Activated naive CD8-positive, alpha-beta T cell (primary cell): ENCODE data around the gene EYA2.
"Not testable (repeated sequence)": the region's sequence is repeated elsewhere in the genome, so short reads cannot be mapped to it uniquely, and the experiment has no call there.

Experiments
- H3K27ac Mint-ChIP-seq: one replicate; pipeline ENCODE4 v1.8.0; 2021; ENCODE audit warnings: mixed read lengths
- H3K27me3 Mint-ChIP-seq: one replicate; pipeline ENCODE4 v1.8.0; 2021; ENCODE audit warnings: mixed read lengths
- H3K36me3 Mint-ChIP-seq: one replicate; pipeline ENCODE4 v1.8.0; 2021; ENCODE audit warnings: mixed read lengths
- H3K4me1 Mint-ChIP-seq: one replicate; pipeline ENCODE4 v1.8.0; 2021; ENCODE audit warnings: low read depth, mixed read lengths
- H3K4me3 Mint-ChIP-seq: one replicate; pipeline ENCODE4 v1.8.0; 2021; ENCODE audit warnings: mild to moderate bottlenecking, mixed read lengths
- H3K9me3 Mint-ChIP-seq: one replicate; pipeline ENCODE4 v1.8.0; 2021; ENCODE audit warnings: low read depth, mixed read lengths

The EYA2 gene

DNA sequence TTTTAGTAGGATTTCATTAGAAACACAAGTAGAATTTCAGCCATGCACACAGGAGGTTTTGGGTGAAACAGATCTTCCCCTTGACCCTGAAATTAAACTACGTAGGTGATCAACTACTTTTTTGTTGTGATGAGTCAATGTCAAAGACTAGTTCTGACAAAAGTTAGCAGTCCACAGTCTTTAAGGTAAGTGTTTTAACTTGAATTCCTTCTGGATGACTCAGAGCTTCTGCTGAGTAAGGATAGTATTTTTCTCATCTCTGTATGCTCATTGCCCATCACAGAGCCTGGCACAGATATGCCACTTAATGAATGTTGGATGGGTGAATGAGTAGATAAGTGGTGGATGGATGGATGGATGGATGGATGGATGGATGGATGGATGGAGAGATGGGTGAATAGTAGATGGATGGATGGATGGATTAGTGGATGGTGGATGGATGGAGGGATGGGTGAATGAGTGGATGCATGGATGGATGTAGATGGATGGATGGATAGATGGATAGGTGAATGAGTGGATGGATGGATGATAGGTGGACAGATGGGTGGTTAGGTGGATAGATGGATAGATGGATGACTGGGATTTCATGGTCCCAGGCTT is 296.5 kb downstream of the EYA2 start:
- H3K4me3 Mint-ChIP-seq = no peak overlapping the region
- H3K27ac Mint-ChIP-seq = no peak overlapping the region
- H3K9me3 Mint-ChIP-seq = no peaks in the 10 kb centered on the region
- peaks cover 9% of the 10 kb centered on the region for H3K4me1 Mint-ChIP-seq
- peaks cover 9% of the 10 kb centered on the region for H3K27me3 Mint-ChIP-seq
- no peaks in the 10 kb centered on the region for H3K36me3 Mint-ChIP-seq

DNA sequence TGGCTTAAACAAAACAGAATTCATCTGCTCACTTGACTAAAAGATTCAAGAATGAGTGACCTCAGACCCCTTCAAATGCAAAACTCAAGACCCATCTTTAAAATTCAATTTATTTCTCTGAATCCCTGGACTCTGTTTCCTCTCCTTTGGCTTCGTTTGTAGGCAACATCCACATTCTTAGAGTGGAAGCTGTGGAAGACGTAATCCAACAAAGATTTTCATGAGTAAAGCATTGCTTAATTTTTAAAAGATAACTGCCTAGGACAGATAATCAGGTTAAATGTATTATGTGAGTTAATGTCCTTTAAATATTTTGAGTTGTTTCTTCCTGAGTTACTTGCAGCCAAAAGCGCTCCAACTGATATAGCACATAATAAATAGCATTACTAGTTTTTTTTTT is 297.3 kb downstream of the EYA2 start:
- no peak overlapping the region for H3K27ac Mint-ChIP-seq
- H3K4me1 Mint-ChIP-seq = peaks cover 9% of the 10 kb centered on the region
- no peaks in the 10 kb centered on the region for H3K36me3 Mint-ChIP-seq
- H3K27me3 Mint-ChIP-seq = peaks cover 9% of the 10 kb centered on the region
- H3K9me3 Mint-ChIP-seq = no peaks in the 10 kb centered on the region
- H3K4me3 Mint-ChIP-seq = no peak overlapping the region

DNA sequence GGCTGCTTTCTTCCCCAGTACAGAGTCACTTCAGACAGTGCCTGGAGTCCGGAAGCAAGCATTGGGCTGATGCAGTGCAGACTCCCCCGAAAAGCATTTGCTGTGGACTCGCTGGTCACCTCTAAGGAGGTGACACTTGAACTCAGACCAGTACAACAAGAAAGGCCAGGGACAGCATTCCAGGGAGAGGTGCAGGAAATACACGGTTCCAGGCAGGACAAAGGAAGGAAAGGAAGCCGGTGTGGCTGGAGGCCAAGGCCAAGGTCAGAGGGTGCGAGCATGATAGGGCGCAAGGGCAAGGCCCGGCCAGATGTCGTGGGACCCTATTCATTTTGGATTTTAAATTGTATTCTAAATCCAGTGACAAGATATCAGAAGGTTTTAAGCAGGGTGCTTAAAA is 300.9 kb downstream of the EYA2 start:
- Mint-ChIP-seq H3K27me3 (no peaks in the 10 kb centered on the region), H3K4me3 (no peak overlapping the region), H3K27ac (no peak overlapping the region), H3K4me1 (no peaks in the 10 kb centered on the region), H3K9me3 (no peaks in the 10 kb centered on the region), H3K36me3 (no peaks in the 10 kb centered on the region)

DNA sequence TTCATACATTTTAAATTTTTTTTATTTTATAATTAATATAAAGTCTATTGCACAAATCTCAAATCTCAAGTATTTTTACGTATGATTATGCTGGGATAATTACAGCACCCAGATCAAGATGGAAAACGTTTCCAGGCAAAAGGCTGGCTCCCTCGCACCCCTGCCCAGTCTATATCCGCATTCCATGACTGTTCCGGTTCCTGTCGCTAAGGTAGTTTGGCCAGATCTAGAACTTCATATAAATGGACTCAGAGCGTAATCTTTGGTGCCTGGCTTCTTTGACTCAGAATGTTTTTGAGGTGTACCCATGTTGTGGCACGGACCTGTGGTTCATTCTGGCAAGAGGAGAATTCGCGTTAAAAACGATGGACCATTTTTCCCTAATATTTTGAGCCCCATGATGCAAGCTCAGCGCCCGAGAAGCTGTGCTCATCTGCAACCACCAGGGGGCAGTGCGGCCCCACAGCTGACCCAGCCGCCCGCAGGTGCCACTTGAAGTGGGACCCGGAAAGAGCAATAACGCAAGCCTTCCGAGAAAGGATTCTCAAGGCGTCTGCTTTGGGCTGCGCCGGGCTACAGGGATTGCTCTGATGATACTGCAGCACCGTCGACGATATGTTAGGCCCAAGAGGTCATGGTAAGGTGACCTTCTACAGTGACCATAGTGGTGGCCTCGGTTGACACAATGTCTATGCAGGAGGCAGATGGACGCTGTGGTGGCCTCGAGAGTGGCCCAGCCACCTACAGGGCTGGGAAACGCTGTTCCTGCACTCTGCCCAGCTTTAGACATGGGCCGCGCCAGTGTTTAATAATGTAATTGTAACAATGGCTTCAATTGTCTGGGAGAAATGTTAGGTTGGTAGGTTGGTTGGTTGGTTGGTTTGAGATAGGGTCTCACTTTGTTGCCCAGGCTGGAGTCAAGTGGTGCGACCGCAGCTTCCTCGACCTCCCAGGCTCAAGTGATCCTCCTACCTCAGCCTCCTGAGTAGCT is 301.7 kb downstream of the EYA2 start:
- Mint-ChIP-seq H3K27me3 (no peaks in the 10 kb centered on the region), H3K36me3 (no peaks in the 10 kb centered on the region), H3K9me3 (no peaks in the 10 kb centered on the region), H3K4me3 (no peak overlapping the region), H3K4me1 (no peaks in the 10 kb centered on the region), H3K27ac (no peak overlapping the region)

DNA sequence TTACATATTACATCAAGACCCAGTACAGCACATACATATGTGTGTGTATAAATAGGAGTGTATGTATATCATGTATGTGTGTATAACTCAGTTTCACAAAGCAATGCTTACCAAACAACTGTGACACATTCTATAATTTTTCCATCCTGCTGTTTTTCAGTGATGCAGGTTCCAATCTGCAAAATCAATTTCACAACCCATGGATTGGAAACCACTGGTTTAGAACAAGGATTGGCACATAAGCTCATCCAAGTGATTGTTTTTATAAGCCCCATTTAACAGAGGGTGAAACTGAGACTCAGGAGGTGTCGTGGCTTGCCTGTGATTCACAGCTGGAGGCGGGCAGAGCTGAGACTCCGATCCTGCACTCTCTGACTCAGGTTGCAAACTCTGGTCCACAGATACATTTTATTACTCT is 303.6 kb downstream of the EYA2 start:
- H3K27me3 Mint-ChIP-seq = no peaks in the 10 kb centered on the region
- H3K27ac Mint-ChIP-seq = no peak overlapping the region
- H3K36me3 Mint-ChIP-seq = no peaks in the 10 kb centered on the region
- no peak overlapping the region for H3K4me3 Mint-ChIP-seq
- H3K9me3 Mint-ChIP-seq = no peaks in the 10 kb centered on the region
- H3K4me1 Mint-ChIP-seq = no peaks in the 10 kb centered on the region

DNA sequence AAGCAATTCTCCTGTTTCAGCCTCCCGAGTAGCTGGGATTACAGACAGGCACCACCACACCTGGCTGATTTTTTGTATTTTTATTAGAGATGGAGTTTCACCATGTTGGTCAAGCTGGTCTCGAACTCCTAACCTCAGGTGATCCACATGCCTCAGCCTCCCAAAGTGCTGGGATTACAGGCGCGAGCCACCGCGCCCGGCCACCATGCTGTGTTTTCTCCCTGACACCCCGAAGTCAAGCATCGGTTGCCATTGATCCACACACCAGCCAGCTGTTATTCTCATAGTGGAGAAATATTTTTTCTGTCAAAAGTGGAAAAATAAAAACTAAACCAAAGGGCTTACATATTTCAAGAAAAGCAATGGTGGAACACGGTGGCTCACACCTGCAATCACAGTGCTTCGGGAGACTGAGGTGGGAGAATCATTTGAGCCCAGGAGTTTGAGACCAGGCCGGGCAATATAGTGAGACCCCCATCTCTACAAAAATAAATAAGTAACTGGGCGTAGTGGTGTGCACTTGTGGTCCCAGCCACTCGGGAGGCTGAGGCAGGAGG is 304.4 kb downstream of the EYA2 start:
- no peak overlapping the region for H3K4me3 Mint-ChIP-seq
- H3K9me3 Mint-ChIP-seq = no peaks in the 10 kb centered on the region
- no peaks in the 10 kb centered on the region for H3K4me1 Mint-ChIP-seq
- no peaks in the 10 kb centered on the region for H3K27me3 Mint-ChIP-seq
- H3K27ac Mint-ChIP-seq = no peak overlapping the region
- no peaks in the 10 kb centered on the region for H3K36me3 Mint-ChIP-seq

DNA sequence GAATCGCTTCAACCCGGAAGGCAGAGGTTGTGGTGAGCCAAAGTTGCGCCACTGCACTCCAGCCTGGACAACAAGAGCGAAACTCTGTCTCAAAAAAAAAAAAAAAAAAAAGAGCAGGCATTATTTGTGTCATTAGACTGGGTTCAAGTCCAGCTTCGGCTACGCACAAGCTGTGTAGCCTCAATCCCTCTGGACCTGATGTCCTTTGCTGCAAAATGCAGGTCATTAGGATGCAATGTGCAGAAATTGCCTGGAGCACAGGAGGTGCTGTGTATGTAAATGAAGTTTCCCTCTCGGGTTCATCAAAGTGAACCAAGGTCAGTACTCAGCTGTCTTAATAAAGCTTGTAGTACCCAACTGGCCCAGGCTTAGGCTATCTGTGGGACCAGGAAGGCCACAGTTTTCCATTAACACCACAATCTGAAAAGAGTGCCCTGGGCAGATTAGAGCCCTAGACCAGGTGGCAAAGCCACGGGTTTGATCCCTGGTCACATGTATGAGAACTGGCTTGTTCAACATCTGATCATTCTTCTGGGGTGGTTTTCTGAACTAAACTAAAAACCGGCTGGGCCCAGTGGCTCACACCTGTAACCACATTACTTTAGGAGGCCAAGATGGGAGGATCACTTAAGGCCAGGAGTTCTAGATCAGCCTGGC is 306.6 kb downstream of the EYA2 start:
- no peak overlapping the region for H3K4me3 Mint-ChIP-seq
- no peak overlapping the region for H3K27ac Mint-ChIP-seq
- H3K9me3 Mint-ChIP-seq = no peaks in the 10 kb centered on the region
- no peaks in the 10 kb centered on the region for H3K4me1 Mint-ChIP-seq
- no peaks in the 10 kb centered on the region for H3K27me3 Mint-ChIP-seq
- no peaks in the 10 kb centered on the region for H3K36me3 Mint-ChIP-seq

DNA sequence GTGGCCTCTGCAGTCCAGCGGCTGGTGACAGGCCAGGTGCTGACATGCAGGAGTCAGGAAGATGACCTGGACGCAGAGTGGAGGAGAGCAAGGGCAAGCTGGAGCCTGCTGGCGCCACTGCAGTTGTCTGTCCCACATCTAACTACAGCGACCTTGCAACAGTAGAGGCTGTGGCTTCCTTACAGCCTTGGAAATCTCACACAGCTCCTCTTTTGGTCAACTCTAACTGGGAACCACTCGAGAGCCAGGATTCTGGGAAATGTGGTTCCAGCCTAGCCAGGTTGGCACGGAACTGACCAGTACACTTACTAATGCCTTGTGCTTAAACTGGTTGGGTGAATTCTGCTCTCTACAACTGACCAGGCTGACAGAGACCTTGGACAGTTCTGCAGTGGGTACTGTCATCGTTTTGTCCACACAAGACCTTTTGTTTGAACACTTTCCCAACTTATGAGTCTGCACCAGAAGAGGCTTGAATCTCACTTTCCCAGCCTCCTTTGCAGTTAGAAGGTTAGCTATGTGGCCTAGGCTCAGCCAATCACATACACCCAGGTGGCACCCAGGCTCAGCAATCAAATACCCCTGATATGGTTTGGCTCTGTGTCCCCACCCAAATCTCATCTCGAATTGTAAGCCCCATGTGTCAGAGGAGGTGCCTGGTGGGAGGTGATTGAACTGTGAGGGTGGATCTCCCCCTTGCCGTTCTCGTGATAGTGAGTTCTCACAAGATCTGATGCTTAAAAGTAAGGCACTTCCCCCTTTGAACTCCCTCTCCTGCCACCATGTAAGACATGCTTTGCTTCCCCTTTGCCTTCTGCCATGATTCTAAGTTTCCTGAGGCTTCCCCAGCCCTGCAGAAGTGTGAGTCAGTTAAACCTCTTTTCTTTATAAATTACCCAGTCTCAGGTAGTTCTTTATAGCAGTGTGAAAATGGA is 308.4 kb downstream of the EYA2 start:
- H3K27ac Mint-ChIP-seq = no peak overlapping the region
- no peaks in the 10 kb centered on the region for H3K36me3 Mint-ChIP-seq
- no peaks in the 10 kb centered on the region for H3K4me1 Mint-ChIP-seq
- no peak overlapping the region for H3K4me3 Mint-ChIP-seq
- no peaks in the 10 kb centered on the region for H3K9me3 Mint-ChIP-seq
- no peaks in the 10 kb centered on the region for H3K27me3 Mint-ChIP-seq

DNA sequence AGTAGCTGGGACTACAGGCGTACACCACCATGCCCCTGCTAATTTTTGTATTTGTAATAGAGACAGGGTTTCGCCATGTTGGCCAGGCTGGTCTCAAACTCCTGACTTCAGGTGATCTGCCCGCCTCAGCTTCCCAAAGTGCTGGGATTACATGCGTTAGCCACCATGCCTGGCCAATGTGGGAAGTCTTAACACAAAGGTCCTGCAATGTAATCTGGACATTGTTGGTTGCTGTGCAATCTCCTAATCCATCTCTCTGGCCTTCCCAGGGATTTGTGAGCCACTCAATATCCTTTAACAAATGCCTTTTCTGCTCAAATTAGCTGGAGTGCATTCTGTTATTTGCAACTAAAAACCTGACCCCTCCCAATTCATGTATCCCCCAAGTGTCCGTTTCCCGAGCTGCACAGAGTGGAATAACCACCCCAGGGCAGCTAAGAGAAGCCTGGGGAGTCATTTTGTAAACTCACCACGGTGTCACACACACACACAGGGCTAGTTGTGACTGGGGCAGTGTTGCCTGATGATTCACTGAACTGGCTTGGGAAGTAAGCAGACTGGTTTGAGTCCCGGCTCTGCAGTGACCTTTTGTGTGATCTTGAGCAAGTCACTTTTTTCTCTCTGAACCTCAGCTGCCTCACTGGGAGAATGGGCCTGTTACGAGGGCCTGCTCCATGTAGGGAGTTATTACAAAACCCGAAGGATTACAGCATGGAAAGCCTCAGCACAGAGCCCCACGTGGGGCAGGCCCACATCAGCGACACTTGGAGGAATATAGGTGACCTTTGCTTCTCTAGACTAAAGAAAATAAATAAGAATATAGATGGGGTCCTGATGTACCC is 309.6 kb downstream of the EYA2 start:
- Mint-ChIP-seq H3K27ac (no peak overlapping the region), H3K4me1 (no peaks in the 10 kb centered on the region), H3K27me3 (no peaks in the 10 kb centered on the region), H3K36me3 (no peaks in the 10 kb centered on the region), H3K9me3 (no peaks in the 10 kb centered on the region), H3K4me3 (no peak overlapping the region)

DNA sequence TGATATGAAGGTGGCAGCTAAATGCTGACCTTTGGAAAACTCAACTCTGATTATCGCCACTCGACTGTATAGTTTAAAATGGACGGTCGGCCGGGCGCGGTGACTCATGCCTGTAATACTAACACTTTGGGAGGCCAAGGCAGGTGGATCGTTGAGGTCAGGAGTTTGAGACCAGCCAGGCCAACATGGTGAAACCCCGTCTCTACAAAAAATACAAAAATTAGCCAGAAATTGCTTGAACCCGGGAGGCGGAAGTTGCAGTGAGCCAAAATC is 310.1 kb downstream of the EYA2 start:
- H3K27me3 Mint-ChIP-seq, H3K36me3 Mint-ChIP-seq, H3K9me3 Mint-ChIP-seq, H3K4me3 Mint-ChIP-seq, H3K4me1 Mint-ChIP-seq, H3K27ac Mint-ChIP-seq: not testable (repeated sequence)

DNA sequence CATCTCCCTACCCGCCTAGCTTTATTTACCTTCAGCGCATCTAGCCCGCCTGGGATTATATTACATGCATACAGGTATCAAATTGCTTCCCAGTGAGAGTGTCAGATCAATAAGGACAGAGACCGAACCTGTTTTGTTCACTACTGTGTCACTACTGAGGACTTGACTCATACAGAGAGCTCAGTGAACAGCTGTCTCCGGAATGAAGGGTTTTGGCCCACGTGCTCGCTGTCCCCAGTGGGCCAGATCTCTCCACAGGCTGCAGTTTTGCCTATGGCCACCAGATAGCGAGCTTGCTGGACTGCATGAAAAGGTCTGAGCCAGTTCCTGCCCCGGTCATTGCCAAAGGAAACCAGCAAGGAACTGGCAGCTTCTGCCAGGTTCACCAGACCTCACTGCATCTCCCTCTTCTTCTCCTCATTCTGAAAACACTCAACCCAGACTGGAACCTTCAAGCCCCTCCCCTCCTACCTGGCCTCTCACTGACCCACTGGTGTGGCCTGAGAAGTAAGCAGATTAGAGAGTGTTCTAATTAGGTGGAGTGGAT is 311.0 kb downstream of the EYA2 start:
- H3K27ac Mint-ChIP-seq = no peak overlapping the region
- H3K36me3 Mint-ChIP-seq = peaks cover 2% of the 10 kb centered on the region
- H3K4me1 Mint-ChIP-seq = no peaks in the 10 kb centered on the region
- no peak overlapping the region for H3K4me3 Mint-ChIP-seq
- H3K27me3 Mint-ChIP-seq = no peaks in the 10 kb centered on the region
- no peaks in the 10 kb centered on the region for H3K9me3 Mint-ChIP-seq

DNA sequence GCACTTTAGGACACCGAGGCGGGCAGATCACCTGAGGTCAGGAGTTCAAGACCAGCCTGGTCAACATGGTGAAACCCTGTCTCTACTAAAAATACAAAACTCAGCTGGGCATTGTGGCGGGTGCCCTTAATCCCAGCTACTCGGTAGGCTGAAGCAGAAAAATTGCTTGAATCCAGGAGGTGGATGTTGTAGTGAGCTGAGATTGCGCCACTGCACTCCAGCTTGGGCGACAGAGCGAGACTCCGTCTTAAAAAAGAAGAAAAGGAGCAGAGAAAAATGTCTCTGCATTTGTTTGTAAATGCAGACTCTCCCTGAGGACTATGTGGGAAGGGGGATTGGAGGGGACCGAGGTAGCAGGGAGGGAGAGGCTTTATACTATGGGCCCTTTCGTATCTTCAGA is 311.9 kb downstream of the EYA2 start:
- not testable (repeated sequence) for H3K4me3 Mint-ChIP-seq, H3K27ac Mint-ChIP-seq, H3K4me1 Mint-ChIP-seq

DNA sequence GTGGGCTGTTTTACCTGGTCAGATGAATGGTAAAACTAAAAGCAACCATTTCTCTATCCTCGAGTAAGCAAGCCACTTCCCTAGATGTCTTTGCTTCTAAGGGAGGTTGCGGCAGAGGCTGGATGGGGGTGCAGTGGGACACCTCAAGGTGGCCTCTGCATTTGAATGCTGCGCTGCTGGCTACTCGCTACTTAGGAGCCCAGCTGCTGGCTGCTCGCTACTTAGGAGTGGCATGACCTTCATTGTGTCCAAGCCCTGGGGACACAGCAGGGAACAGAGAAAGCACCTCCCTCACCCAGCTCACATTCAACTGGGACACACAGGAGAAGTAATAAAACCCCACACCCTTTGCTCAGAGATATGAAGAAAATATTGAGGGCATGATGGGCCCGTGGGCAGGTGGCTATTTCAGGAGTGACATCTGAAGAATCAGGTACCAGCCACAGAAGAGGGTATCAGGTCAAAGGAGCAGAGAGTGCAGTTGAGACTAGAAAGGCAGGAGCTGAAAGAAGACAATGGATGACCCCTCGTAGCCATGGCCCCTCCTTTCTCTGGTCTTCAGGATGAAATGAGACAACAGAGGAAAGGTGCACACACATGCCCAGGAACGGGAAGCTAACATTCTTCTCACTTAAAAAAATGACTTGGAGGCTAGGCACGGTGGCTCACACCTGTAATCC is 312.5 kb downstream of the EYA2 start:
- no peaks in the 10 kb centered on the region for H3K4me1 Mint-ChIP-seq
- H3K9me3 Mint-ChIP-seq = no peaks in the 10 kb centered on the region
- no peaks in the 10 kb centered on the region for H3K27me3 Mint-ChIP-seq
- H3K27ac Mint-ChIP-seq = no peak overlapping the region
- peaks cover 2% of the 10 kb centered on the region for H3K36me3 Mint-ChIP-seq
- H3K4me3 Mint-ChIP-seq = no peak overlapping the region

More for the DNA sequence above, 311.9 kb downstream of the EYA2 start:
- not testable (repeated sequence) for H3K27me3 Mint-ChIP-seq, H3K36me3 Mint-ChIP-seq, H3K9me3 Mint-ChIP-seq
